Peyer's patch (tissue), 4 donors: ENCODE data around the gene DYRK1A.

ENCODE experiments used
- CTCF ChIP-seq, 6 experiments: fragments of 450-650 bp in 4 of 6; fragments of 200-600 bp in 2 of 6; sonication (generic) in 1 of 6; IDR thresholded peaks; one replicate each; pipeline ENCODE4 v1.5.1; 2017 to 2019; ENCODE audit warnings: antibody characterized with exemption in 6 of 6, mild to moderate bottlenecking in 3 of 6, moderate library complexity in 1 of 6
- POLR2A ChIP-seq, 2 donors: fragments of 450-650 bp; IDR thresholded peaks; one replicate each; pipeline ENCODE4 v1.5.1; 2017; ENCODE audit warnings: antibody characterized with exemption in 2 of 2, mild to moderate bottlenecking in 2 of 2, moderate library complexity in 2 of 2

DNA sequence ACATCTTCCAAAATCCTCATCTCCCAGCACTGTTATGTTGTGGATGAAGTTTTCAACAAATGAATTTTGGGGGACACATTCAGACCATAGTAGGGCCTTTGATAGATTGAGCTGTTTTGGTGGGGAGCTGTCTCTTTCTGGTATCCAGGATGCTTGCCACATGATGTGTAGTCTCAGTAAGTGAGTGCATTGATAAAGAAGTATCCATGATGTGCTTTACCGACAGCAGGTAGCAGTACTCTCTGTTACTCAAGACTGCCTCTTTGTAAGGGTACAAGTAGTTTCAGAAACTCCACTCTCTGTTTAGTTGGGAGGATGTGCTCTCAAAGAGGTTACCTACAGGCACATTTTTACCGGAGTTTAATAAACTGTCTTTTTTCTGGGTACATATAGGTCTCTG lies 26.5 kb downstream of the DYRK1A start:
- TF ChIP-seq CTCF (IDR thresholded peaks at IDR 0.05) (no peak), POLR2A (IDR thresholded peaks at IDR 0.05) (no peak)
